Esophagus (tissue), 2 donors: ENCODE measurements around the gene FBN1. TPM values are rescaled to one million over a fixed set of nuclear protein-coding genes. Genes with fewer than 3 reads are reported as not detected.

Experiments
- H3K27ac ChIP-seq, 2 donors: one replicate each; pipeline ENCODE4 v1.5.1; 2013; ENCODE audit warnings: low read depth in 2 of 2, mild to moderate bottlenecking in 2 of 2, inconsistent platforms in 1 of 2, low read length in 1 of 2, moderate library complexity in 1 of 2
- H3K27me3 ChIP-seq, 2 donors: one replicate each; pipeline ENCODE4 v1.6.1; 2013; ENCODE audit warnings: low read length in 2 of 2, control low read depth in 1 of 2, mild to moderate bottlenecking in 1 of 2; ENCODE audit not compliant: insufficient read depth in 2 of 2, control insufficient read depth in 1 of 2
- H3K36me3 ChIP-seq, 2 donors: one replicate each; pipeline ENCODE4 v1.6.1; 2013; ENCODE audit warnings: low read length in 1 of 2; ENCODE audit not compliant: control insufficient read depth in 2 of 2, insufficient read depth in 2 of 2
- H3K4me1 ChIP-seq, 2 donors: one replicate each; pipeline ENCODE4 v1.6.1; 2013; ENCODE audit warnings: low read length in 1 of 2; ENCODE audit not compliant: control insufficient read depth in 2 of 2, insufficient read depth in 2 of 2
- H3K4me3 ChIP-seq, 2 donors: one replicate each; pipeline ENCODE4 v1.5.1; 2013; ENCODE audit warnings: low read length in 2 of 2, mild to moderate bottlenecking in 2 of 2, low read depth in 1 of 2, moderate library complexity in 1 of 2
- H3K9me3 ChIP-seq, 2 donors: one replicate each; pipeline ENCODE4 v1.6.1; 2013; ENCODE audit warnings: mild to moderate bottlenecking in 2 of 2, low read depth in 1 of 2, low read length in 1 of 2, moderate library complexity in 1 of 2; ENCODE audit not compliant: control insufficient read depth in 2 of 2, insufficient read depth in 1 of 2
- WGBS, 2 donors: extraction: QIAGEN DNeasy Blood & Tissue Kit; methylation state at CpG; one replicate each; pipeline ENCODE4 v1.1.7; 2013; 5-methylcytosine and 5-hydroxymethylcytosine counted together
- polyA plus RNA-seq, 2 donors: library from polyadenylated mRNA; stranded (reverse); fragments of 200-250 nt; gene quantifications; one replicate each; pipeline ENCODE4 v1.2.3, GENCODE V29; 2013
- donor health status: healthy with polysubstance abuse.
- donor health status: Bipolar disorder and iron deficiency.

The FBN1 gene
- polyA plus RNA-seq, 2 donors: 1.8 to 6.4 TPM

DNA sequence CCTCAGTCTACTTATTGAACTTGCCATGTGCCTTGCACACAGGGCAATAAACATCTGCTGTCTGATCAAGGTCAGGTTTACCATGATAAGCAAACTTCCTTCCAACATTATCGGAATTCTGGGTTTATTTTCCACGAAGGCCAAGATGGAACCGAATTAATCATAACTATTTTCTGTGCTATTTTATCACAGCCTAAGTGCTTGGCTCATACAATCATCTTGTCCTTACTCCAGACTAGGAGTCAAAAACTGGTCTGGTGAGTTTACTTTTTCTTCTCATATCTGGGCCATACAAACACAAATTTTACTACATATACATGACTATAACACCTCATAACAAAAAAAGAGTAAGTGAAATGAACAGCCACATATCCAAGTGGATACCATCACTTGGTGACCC is 2.3 kb downstream of the FBN1 start:
- Histone ChIP-seq H3K4me1 (peaks cover 4 to 6% of the 10 kb centered on the region in 2 donors), H3K9me3 (no peaks in the 10 kb centered on the region), H3K27me3 (peaks cover 0 to 7% of the 10 kb centered on the region in 2 donors), H3K4me3 (peak overlapping the region in 1 of 2 donors; percentile 53), H3K36me3 (no peaks in the 10 kb centered on the region), H3K27ac (no peak overlapping the region)
- 42 to 45% methylated on average over 3 of the region's 3 CpGs for WGBS, 2 donors

GRCh38 chr15:48642795-48643194 is 2.7 kb downstream of the FBN1 start:
- 47 to 67% methylated on average over 1 of the region's 1 CpG for WGBS, 2 donors
- Histone ChIP-seq H3K4me3 (peak overlapping the region in 1 of 2 donors; percentile 53), H3K4me1 (peaks cover 4 to 6% of the 10 kb centered on the region in 2 donors), H3K27me3 (peaks cover 0 to 7% of the 10 kb centered on the region in 2 donors), H3K9me3 (no peaks in the 10 kb centered on the region), H3K27ac (no peak overlapping the region), H3K36me3 (no peaks in the 10 kb centered on the region)

DNA sequence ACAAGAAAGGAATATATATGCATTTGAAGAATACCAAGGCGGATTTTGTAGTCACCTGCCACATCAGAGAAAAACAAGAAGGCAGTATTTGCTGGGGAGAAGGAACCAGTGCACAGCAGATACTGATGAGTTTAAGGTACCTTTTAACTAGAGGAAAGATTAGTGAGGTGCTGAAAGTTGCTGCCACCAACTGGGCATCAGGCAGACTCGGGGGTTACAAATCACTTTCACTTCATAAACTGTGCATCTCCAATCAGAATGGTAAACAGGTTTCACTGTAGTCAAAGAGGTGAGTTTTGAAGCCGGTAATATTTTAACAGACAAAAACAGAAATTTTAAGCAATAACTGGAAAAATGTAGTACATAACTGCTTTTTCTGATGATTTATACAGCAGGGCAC is 4.1 kb downstream of the FBN1 start:
- Histone ChIP-seq H3K9me3 (no peaks in the 10 kb centered on the region), H3K4me3 (no peak overlapping the region), H3K4me1 (peaks cover 4 to 6% of the 10 kb centered on the region in 2 donors), H3K27me3 (peaks cover 0 to 7% of the 10 kb centered on the region in 2 donors), H3K27ac (no peak overlapping the region), H3K36me3 (no peaks in the 10 kb centered on the region)
- 44 to 52% methylated on average over 3 of the region's 3 CpGs for WGBS, 2 donors

GRCh38 chr15:48638963-48639362 is 6.5 kb downstream of the FBN1 start:
- H3K4me1 ChIP-seq: no peaks in the 10 kb centered on the region
- no peaks in the 10 kb centered on the region for H3K9me3 ChIP-seq
- no peak overlapping the region for H3K4me3 ChIP-seq
- H3K36me3 ChIP-seq: no peaks in the 10 kb centered on the region
- 77 to 81% methylated on average over 2 of the region's 2 CpGs for WGBS, 2 donors
- no peaks in the 10 kb centered on the region for H3K27me3 ChIP-seq
- H3K27ac ChIP-seq: no peak overlapping the region

- Histone ChIP-seq H3K9me3 (no peaks in the 10 kb centered on the region), H3K36me3 (no peaks in the 10 kb centered on the region), H3K27me3 (no peaks in the 10 kb centered on the region), H3K27ac (no peak overlapping the region), H3K4me3 (no peak overlapping the region), H3K4me1 (no peaks in the 10 kb centered on the region)
- WGBS, 2 donors: 82 to 92% methylated on average over 2 of the region's 2 CpGs
Observed at GRCh38 chr15:48637639-48638038, 7.9 kb downstream of the FBN1 start.

DNA sequence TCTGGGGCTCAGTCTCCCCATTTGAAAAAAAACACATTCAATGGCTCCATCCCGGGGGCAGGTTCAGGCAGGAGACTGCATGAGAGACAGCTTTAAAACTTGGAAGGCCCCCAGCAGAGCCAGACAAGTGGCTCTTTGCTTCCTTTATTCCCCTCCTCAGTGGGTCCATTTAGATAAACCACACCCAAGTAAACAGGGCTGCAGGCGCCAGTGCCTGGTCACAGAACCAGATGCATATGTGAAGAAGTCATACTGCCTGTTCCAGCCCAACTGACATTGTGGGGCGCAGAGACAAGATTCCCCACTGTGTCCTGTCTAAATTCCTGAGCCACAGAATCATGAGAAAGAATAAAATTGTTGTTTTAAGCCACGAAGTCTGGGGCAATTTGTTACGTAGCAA is 9.0 kb downstream of the FBN1 start:
- Histone ChIP-seq H3K4me1 (no peaks in the 10 kb centered on the region), H3K27ac (no peak overlapping the region), H3K9me3 (no peaks in the 10 kb centered on the region), H3K4me3 (no peak overlapping the region), H3K27me3 (no peaks in the 10 kb centered on the region), H3K36me3 (no peaks in the 10 kb centered on the region)
- WGBS, 2 donors: 78% methylated on average over 5 of the region's 5 CpGs

DNA sequence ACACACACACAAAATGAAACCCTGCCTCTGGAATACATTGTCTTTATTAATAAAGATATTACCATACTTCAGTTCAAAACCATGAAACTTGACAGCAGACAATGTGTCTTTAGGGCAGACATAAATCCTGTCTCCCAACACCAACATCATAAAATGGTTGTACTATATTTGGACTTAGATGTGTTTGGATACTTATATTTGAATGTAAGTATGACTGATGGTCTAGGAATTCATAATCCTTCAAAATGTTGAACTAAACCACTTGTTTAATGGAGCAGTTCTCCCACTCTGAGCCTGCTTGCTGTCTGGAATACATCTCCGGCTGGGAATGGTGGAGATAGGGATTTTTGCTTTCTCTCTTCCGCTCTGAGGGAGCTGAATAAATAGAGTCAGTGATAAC is 10.6 kb downstream of the FBN1 start:
- H3K27ac ChIP-seq: no peak overlapping the region
- no peaks in the 10 kb centered on the region for H3K4me1 ChIP-seq
- 81 to 88% methylated on average over 2 of the region's 2 CpGs for WGBS, 2 donors
- H3K9me3 ChIP-seq: no peaks in the 10 kb centered on the region
- H3K27me3 ChIP-seq: no peaks in the 10 kb centered on the region
- H3K36me3 ChIP-seq: no peaks in the 10 kb centered on the region
- H3K4me3 ChIP-seq: no peak overlapping the region

DNA sequence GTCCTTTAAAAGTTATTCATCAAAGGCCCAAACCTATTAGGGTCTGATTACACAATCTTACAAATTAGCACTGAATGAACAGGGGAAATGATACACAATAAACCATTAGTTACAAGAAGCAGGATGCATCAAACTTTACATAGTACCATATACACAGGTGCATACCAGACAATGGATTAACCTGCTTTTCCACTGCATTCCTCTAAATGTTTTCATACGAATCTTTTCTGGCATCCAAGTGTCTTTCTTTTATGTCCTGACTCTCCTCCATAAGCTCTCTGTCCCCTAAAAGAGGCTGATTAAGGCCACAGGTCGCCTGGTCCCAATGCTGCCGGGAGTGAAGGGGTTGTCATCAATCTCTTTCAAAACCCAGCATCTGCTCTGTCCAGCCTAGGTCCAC is 11.4 kb downstream of the FBN1 start:
- Histone ChIP-seq H3K4me1 (no peaks in the 10 kb centered on the region), H3K9me3 (no peaks in the 10 kb centered on the region), H3K27me3 (no peaks in the 10 kb centered on the region), H3K36me3 (no peaks in the 10 kb centered on the region), H3K4me3 (no peak overlapping the region), H3K27ac (no peak overlapping the region)
- 72 to 74% methylated on average over 3 of the region's 3 CpGs for WGBS, 2 donors

GRCh38 chr15:48632651-48633050 is 12.9 kb downstream of the FBN1 start:
- no peaks in the 10 kb centered on the region for H3K36me3 ChIP-seq
- no peaks in the 10 kb centered on the region for H3K9me3 ChIP-seq
- no peaks in the 10 kb centered on the region for H3K27me3 ChIP-seq
- no peaks in the 10 kb centered on the region for H3K4me1 ChIP-seq
- H3K4me3 ChIP-seq: no peak overlapping the region
- no peak overlapping the region for H3K27ac ChIP-seq
- 51 to 52% methylated on average over 1 of the region's 1 CpG for WGBS, 2 donors

DNA sequence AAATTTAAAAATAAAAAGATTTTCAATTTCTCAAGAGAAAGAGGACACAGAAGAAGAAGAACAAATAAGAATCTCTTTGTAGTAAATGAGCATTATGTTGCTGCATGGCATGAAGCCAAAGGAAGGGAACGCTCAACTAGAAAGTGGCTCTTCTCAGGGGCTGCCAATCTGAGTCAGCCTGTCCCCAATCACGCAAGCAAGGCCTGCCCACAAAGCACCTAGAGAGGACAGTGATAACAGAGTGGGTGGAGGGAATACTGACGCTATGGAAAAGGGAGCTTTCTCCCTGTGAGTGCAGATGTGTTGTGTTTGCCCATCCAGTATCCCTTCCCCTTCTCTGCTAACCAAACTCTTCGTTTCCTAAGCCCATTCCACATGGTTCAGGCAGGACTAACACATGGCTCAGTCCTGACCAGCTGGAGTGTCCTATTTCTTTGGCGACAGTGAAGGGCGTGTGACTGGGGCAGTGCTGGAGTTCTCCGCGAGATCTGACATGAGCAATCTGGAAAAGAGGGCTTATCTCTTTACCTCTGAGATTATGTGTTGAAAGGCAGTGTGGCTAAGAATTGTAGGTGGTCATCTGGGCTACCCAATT is 14.2 kb downstream of the FBN1 start:
- no peaks in the 10 kb centered on the region for H3K27me3 ChIP-seq
- no peaks in the 10 kb centered on the region for H3K4me1 ChIP-seq
- no peaks in the 10 kb centered on the region for H3K9me3 ChIP-seq
- 73 to 76% methylated on average over 8 of the region's 8 CpGs for WGBS, 2 donors
- no peak overlapping the region for H3K4me3 ChIP-seq
- H3K36me3 ChIP-seq: no peaks in the 10 kb centered on the region
- no peak overlapping the region for H3K27ac ChIP-seq
